ENCODE measurements around the gene P2RY2.

- no peak for TF ChIP-seq CTCF (IDR thresholded peaks at IDR 0.05; ENCODE audit: poor library complexity, severe bottlenecking)
- no peak for TF ChIP-seq EZH2 (IDR thresholded peaks at IDR 0.05; ENCODE audit: borderline replicate concordance, insufficient read depth, low read length, poor library complexity, severe bottlenecking)
- TF ChIP-seq POLR2AphosphoS5 (IDR thresholded peaks at IDR 0.05) = no peak
- TF ChIP-seq EP300 (conservative IDR thresholded peaks at IDR 0.05; ENCODE audit: poor library complexity, severe bottlenecking) = no peak
- no peak for TF ChIP-seq MXI1 (conservative IDR thresholded peaks at IDR 0.05; ENCODE audit: poor library complexity, severe bottlenecking)
- TF ChIP-seq, protein P1, sequence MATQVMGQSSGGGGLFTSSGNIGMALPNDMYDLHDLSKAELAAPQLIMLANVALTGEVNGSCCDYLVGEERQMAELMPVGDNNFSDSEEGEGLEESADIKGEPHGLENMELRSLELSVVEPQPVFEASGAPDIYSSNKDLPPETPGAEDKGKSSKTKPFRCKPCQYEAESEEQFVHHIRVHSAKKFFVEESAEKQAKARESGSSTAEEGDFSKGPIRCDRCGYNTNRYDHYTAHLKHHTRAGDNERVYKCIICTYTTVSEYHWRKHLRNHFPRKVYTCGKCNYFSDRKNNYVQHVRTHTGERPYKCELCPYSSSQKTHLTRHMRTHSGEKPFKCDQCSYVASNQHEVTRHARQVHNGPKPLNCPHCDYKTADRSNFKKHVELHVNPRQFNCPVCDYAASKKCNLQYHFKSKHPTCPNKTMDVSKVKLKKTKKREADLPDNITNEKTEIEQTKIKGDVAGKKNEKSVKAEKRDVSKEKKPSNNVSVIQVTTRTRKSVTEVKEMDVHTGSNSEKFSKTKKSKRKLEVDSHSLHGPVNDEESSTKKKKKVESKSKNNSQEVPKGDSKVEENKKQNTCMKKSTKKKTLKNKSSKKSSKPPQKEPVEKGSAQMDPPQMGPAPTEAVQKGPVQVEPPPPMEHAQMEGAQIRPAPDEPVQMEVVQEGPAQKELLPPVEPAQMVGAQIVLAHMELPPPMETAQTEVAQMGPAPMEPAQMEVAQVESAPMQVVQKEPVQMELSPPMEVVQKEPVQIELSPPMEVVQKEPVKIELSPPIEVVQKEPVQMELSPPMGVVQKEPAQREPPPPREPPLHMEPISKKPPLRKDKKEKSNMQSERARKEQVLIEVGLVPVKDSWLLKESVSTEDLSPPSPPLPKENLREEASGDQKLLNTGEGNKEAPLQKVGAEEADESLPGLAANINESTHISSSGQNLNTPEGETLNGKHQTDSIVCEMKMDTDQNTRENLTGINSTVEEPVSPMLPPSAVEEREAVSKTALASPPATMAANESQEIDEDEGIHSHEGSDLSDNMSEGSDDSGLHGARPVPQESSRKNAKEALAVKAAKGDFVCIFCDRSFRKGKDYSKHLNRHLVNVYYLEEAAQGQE (IDR thresholded peaks at IDR 0.05; ENCODE audit: borderline replicate concordance) = no peak
- TF ChIP-seq SMC3 (conservative IDR thresholded peaks at IDR 0.05; ENCODE audit: poor library complexity) = no peak
These were observed 14.8 kb upstream of the P2RY2 start for GRCh38 chr11:73203322-73203721.
